GM12891 (cell line): ENCODE data around the gene CDH15.

Experiments used
- POLR2A ChIP-seq: IDR thresholded peaks from 2 replicates; pipeline ENCODE4 v1.6.1; 2011; ENCODE audit warnings: low read depth, low read length, control low read depth
- POLR2AphosphoS5 ChIP-seq: IDR thresholded peaks from 2 replicates; pipeline ENCODE4 v1.6.1; 2011; ENCODE audit warnings: low read depth, low read length, control low read depth

DNA sequence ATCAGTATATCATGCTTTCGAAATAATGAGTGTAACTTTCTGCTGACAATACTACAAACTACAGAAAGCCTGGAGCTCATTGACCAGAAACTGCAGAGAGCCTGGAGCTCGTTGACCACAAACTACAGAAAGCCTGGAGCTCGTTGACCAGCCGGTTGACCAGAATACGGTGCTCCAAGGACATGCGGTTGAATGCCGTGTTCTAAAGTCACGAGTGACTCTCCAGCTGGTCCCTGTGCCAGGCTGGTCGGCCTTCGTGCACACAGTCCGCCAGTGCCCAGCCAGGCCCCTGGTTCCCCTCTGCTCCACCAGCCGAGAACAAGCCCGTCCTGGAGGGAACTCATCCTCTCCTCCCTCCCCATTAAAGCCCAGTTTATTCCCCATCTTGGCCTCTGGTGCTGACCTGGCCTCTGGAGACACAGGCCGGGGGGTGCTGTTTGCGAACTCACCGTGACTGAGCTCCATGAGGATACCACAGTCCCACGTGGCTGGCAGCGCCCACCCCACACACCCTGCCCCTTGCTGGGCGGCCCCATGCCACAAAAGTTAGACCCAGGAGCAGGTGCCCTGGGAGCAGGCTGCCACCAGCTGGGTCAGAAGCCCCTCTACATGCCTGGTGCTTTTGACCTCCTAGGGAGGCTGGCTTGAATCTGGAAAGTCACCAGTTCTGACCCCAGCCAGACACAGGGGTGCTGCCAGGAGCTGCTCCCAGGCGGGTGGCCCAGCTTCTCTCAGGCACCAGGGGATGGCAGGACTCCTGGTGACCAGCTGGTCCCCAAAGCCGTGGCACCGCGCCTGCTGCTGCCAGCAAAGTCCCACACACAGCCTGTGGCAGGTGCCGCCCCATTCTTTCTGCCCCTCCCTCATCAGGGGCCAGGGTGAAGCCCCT lies 15.5 kb upstream of the CDH15 start:
- TF ChIP-seq POLR2A (no peak), POLR2AphosphoS5 (no peak)
